ENCODE data around the gene EPM2AIP1. TPM values are rescaled to one million over a fixed set of nuclear protein-coding genes. Genes with fewer than 3 reads are reported as not detected.

EPM2AIP1 gene
- total and polyA plus RNA-seq, 2 donors (not counting 3 experiments of a cell fraction or from before 2014, with no cell fraction given), result 5.4 to 15.1 TPM

DNA sequence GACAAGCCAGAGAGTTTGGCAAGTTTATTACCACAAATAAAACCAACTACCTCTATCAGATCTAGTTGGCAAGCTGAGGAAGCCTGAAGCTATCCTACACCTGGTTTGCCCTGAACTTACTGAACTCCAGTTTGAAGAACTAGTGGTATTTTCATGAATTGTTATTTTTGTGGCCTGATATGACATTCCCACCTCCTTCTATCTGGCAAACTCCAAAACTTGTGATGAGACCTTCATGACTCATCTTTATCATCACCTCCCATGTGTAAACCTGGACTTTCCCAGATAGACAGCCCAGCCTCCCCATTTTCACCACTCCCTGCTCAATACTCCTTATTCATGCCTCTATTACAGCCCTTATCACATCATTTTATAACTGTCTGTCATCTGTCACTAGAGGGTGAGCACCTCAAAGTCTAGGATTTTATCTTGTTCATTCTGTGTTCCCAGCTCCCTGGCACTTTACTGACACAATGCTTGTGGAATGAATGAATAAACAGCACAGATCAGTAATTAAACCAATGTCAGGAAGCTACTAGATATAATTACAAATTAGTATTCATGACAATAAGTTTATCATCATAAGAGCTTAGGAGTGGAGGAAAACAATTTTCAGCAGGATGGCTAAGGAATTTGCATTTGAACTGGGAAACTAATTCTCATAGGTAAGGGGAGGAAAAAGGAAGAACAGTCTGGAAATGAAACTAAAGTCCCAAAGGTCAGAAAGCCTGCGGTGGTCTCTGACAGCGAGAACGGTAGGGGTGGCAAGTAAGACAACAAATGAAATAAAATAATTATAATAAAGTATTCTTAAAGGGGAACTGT is 34.9 kb downstream of the EPM2AIP1 start:
- ChIA-PET CTCF (interaction anchor here (0.7 to 3.9 kb wide), 55 partner anchors 8 to 992 kb away, joined by 3 to 71 read pairs (median 5); partner anchors contain the start of genes EPM2AIP1, MLH1 and TRANK1), POLR2A (no interaction called here)
- DNase-seq (ENCODE audit: low read depth, low spot score), result peak; percentile 19
- Histone ChIP-seq H3K27ac (ENCODE audit: insufficient read depth, low read depth, low read length) (no peak overlapping the region), H3K4me2 (ENCODE audit: insufficient read depth, low read length) (no peak overlapping the region), H3K9me3 (replicated peaks; ENCODE audit: control insufficient read depth, insufficient read depth, low read length) (no peaks in the 10 kb centered on the region), H3K4me1 (ENCODE audit: control insufficient read depth, extremely low read depth, insufficient read depth, low read length) (no peaks in the 10 kb centered on the region), H3K27me3 (ENCODE audit: control insufficient read depth in 2 of 2, insufficient read depth in 2 of 2, low read length in 2 of 2) (peaks cover 2% of the 10 kb centered on the region in 2 experiments), H2AFZ (ENCODE audit: low read depth, low read length) (no peak overlapping the region), H4K20me1 (replicated peaks; ENCODE audit: control insufficient read depth, extremely low read depth, insufficient read depth, low read length) (no peaks in the 10 kb centered on the region), H3K4me3 (replicated peaks in 1 of 3; ENCODE audit: insufficient read depth in 1 of 3, low read depth in 1 of 3, low read length in 3 of 3) (no peak overlapping the region), H3K9ac (replicated peaks; ENCODE audit: extremely low read depth, insufficient read depth, low read length) (no peak overlapping the region), H3K79me2 (ENCODE audit: control insufficient read depth, insufficient read depth, low read length) (no peaks in the 10 kb centered on the region), H3K9me1 (replicated peaks; ENCODE audit: control insufficient read depth, extremely low read depth, insufficient read depth, low read length) (no peaks in the 10 kb centered on the region), H3K36me3 (ENCODE audit: control insufficient read depth in 2 of 2, extremely low read depth in 1 of 2, insufficient read depth in 2 of 2, low read length in 2 of 2) (no peaks in the 10 kb centered on the region)
- TF ChIP-seq MAX (IDR thresholded peaks at IDR 0.05; ENCODE audit: insufficient read depth, insufficient read length) (no peak), JUN (IDR thresholded peaks at IDR 0.05; ENCODE audit: borderline replicate concordance, insufficient read depth, insufficient read length, low read depth) (peak; percentile 13)
- no TSS peak for BruUV-seq (replicated peaks)
- intact Hi-C loops (cut with micrococcal nuclease) (loop anchor here (1.0 to 2.0 kb wide), 6 partner anchors 49 to 991 kb away; no protein-coding TSS in a partner anchor), dilution Hi-C loops (cut with MboI; ENCODE audit: extremely low pct_ligation_motif_present, low sequenced_read_pairs) (no loop called here)
- no peak for FAIRE-seq

GRCh38 chr3:36957063-36957462 is 35.9 kb downstream of the EPM2AIP1 start:
- H3K9me1 ChIP-seq (replicated peaks; ENCODE audit: control insufficient read depth, extremely low read depth, insufficient read depth, low read length), result no peaks in the 10 kb centered on the region
- no TSS peak for BruUV-seq (replicated peaks)

More at GRCh38 chr3:36957063-36957462, 35.9 kb downstream of the EPM2AIP1 start:
- no peaks in the 10 kb centered on the region for H3K4me1 ChIP-seq (ENCODE audit: control insufficient read depth, extremely low read depth, insufficient read depth, low read length)
- H3K9ac ChIP-seq (replicated peaks; ENCODE audit: extremely low read depth, insufficient read depth, low read length), result no peak overlapping the region
- DNase-seq (ENCODE audit: low read depth, low spot score) (no peak), FAIRE-seq (no peak)
- intact Hi-C loops (cut with micrococcal nuclease), result no loop called here
- TF ChIP-seq GATA2 (IDR thresholded peaks at IDR 0.05; ENCODE audit: insufficient read depth, insufficient read length, low read depth, low read length), result no peak
- no peak for TF ChIP-seq MYC (IDR thresholded peaks at IDR 0.05; ENCODE audit: low read depth, low read length)
- TF ChIP-seq, protein P1, sequence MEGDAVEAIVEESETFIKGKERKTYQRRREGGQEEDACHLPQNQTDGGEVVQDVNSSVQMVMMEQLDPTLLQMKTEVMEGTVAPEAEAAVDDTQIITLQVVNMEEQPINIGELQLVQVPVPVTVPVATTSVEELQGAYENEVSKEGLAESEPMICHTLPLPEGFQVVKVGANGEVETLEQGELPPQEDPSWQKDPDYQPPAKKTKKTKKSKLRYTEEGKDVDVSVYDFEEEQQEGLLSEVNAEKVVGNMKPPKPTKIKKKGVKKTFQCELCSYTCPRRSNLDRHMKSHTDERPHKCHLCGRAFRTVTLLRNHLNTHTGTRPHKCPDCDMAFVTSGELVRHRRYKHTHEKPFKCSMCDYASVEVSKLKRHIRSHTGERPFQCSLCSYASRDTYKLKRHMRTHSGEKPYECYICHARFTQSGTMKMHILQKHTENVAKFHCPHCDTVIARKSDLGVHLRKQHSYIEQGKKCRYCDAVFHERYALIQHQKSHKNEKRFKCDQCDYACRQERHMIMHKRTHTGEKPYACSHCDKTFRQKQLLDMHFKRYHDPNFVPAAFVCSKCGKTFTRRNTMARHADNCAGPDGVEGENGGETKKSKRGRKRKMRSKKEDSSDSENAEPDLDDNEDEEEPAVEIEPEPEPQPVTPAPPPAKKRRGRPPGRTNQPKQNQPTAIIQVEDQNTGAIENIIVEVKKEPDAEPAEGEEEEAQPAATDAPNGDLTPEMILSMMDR (IDR thresholded peaks at IDR 0.05; ENCODE audit: extremely low read depth in 1 of 2, insufficient read depth in 1 of 2, low read depth in 1 of 2, low read length in 2 of 2), result no peak
- TF ChIP-seq FOS (IDR thresholded peaks at IDR 0.05; ENCODE audit: borderline replicate concordance, insufficient read depth, low read length), result no peak
- no peak for TF ChIP-seq JUN (IDR thresholded peaks at IDR 0.05; ENCODE audit: borderline replicate concordance, insufficient read depth, insufficient read length, low read depth)
- no peak for TF ChIP-seq POLR2AphosphoS5 (IDR thresholded peaks at IDR 0.05; ENCODE audit: insufficient read depth, low read depth, low read length)
- no peak for TF ChIP-seq POLR2A (IDR thresholded peaks at IDR 0.05; ENCODE audit: low read depth, low read length)
- no peak for TF ChIP-seq EZH2 (IDR thresholded peaks at IDR 0.05; ENCODE audit: borderline replicate concordance, low read depth, low read length, severe bottlenecking)
- no peak for TF ChIP-seq MAX (IDR thresholded peaks at IDR 0.05; ENCODE audit: insufficient read depth, insufficient read length)
- no peak overlapping the region for H3K4me2 ChIP-seq (ENCODE audit: insufficient read depth, low read length)
- CTCF ChIA-PET, result interaction anchor here (1.5 to 3.9 kb wide), 10 partner anchors 12 to 227 kb away, joined by 3 to 71 read pairs (median 18); partner anchors contain the start of gene TRANK1
- H3K9me3 ChIP-seq (replicated peaks; ENCODE audit: control insufficient read depth, insufficient read depth, low read length), result no peaks in the 10 kb centered on the region
- dilution Hi-C loops (cut with MboI; ENCODE audit: extremely low pct_ligation_motif_present, low sequenced_read_pairs), result no loop called here
- H2AFZ ChIP-seq (ENCODE audit: low read depth, low read length), result no peak overlapping the region
- POLR2A ChIA-PET, result no interaction called here
- H3K36me3 ChIP-seq (ENCODE audit: control insufficient read depth in 2 of 2, extremely low read depth in 1 of 2, insufficient read depth in 2 of 2, low read length in 2 of 2), result no peaks in the 10 kb centered on the region
- H3K27me3 ChIP-seq (ENCODE audit: control insufficient read depth in 2 of 2, insufficient read depth in 2 of 2, low read length in 2 of 2), result peaks cover 2 to 3% of the 10 kb centered on the region in 2 experiments
- no peak overlapping the region for H3K27ac ChIP-seq (ENCODE audit: insufficient read depth, low read depth, low read length)
- H3K4me3 ChIP-seq (replicated peaks in 1 of 3; ENCODE audit: insufficient read depth in 1 of 3, low read depth in 1 of 3, low read length in 3 of 3), result no peak overlapping the region
- H4K20me1 ChIP-seq (replicated peaks; ENCODE audit: control insufficient read depth, extremely low read depth, insufficient read depth, low read length), result no peaks in the 10 kb centered on the region
- H3K79me2 ChIP-seq (ENCODE audit: control insufficient read depth, insufficient read depth, low read length), result no peaks in the 10 kb centered on the region
